ENCODE results near the gene TNIK. TPM values are rescaled to one million over a fixed set of nuclear protein-coding genes. Genes with fewer than 3 reads are reported as not detected.

Gene TNIK
- polyA plus RNA-seq, 1 of the 3 experiments (the other 2 are of a cell fraction) = 19.4 TPM

DNA sequence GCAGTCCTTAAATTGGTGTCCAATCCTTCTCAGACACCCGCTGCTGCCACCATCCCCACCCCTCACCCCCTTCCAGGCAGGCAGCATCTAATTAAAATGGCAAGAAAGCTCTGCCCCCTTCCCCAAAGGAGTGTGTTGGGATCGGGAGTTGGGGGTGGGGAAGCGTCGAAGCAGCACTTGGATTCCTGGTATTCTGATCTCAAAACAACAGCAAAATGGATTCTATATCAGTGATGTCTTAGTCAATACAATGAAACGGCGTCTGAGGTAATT, 1.4 kb downstream of the TNIK start (continued):
- TF ChIP-seq IRF3 (IDR thresholded peaks at IDR 0.05; ENCODE audit: low read depth, low read length) (no peak), TCF12 (IDR thresholded peaks at IDR 0.05) (no peak), POLR2AphosphoS5 (IDR thresholded peaks at IDR 0.05; ENCODE audit: low read depth, low read length) (no peak), NFIC (IDR thresholded peaks at IDR 0.05; ENCODE audit: borderline replicate concordance) (no peak), FOXM1 (IDR thresholded peaks at IDR 0.05; ENCODE audit: low read depth) (no peak)
- TF ChIP-seq, protein P1, sequence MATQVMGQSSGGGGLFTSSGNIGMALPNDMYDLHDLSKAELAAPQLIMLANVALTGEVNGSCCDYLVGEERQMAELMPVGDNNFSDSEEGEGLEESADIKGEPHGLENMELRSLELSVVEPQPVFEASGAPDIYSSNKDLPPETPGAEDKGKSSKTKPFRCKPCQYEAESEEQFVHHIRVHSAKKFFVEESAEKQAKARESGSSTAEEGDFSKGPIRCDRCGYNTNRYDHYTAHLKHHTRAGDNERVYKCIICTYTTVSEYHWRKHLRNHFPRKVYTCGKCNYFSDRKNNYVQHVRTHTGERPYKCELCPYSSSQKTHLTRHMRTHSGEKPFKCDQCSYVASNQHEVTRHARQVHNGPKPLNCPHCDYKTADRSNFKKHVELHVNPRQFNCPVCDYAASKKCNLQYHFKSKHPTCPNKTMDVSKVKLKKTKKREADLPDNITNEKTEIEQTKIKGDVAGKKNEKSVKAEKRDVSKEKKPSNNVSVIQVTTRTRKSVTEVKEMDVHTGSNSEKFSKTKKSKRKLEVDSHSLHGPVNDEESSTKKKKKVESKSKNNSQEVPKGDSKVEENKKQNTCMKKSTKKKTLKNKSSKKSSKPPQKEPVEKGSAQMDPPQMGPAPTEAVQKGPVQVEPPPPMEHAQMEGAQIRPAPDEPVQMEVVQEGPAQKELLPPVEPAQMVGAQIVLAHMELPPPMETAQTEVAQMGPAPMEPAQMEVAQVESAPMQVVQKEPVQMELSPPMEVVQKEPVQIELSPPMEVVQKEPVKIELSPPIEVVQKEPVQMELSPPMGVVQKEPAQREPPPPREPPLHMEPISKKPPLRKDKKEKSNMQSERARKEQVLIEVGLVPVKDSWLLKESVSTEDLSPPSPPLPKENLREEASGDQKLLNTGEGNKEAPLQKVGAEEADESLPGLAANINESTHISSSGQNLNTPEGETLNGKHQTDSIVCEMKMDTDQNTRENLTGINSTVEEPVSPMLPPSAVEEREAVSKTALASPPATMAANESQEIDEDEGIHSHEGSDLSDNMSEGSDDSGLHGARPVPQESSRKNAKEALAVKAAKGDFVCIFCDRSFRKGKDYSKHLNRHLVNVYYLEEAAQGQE (IDR thresholded peaks at IDR 0.05; ENCODE audit: low read depth, low read length) = no peak

GRCh38 chr3:171458071-171458863, 1.9 kb downstream of the TNIK start:
- WGBS (ENCODE audit: low lambda C conversion rate) = 79% methylated on average over 20 of the region's 23 CpGs
- H3K4me3 ChIP-seq (ENCODE audit: low read depth in 2 of 2, low read length in 1 of 2) = peak overlapping the region; percentile 80 to 93
- ChIA-PET CTCF (interaction anchor here (1.0 kb wide), 1 partner anchor 109 kb away, joined by 4 read pairs; no protein-coding TSS in a partner anchor), POLR2A (no interaction called here)
- H3K9ac ChIP-seq = peak overlapping the region; percentile 73; the same call in 1 of the 2 replicates
- H3K9me2 ChIP-seq = no peaks in the 10 kb centered on the region
- DNase-seq = no peak
- H3K9me3 ChIP-seq = no peaks in the 10 kb centered on the region
- peaks cover 0 to 7% of the 10 kb centered on the region in 2 experiments; a peak in 2 of 4 replicates for H3K4me1 ChIP-seq (ENCODE audit: control insufficient read depth in 1 of 2, insufficient read depth in 2 of 2, low read depth in 1 of 2, low read length in 1 of 2)
- no peak overlapping the region for H2AFZ ChIP-seq (ENCODE audit: low read depth)
- H3F3A ChIP-seq (replicated peaks; ENCODE audit: insufficient read depth) = no peaks in the 10 kb centered on the region
- peaks cover 15% of the 10 kb centered on the region for H4K20me1 ChIP-seq (ENCODE audit: insufficient read depth)
- peaks cover 79% of the 10 kb centered on the region for H3K79me2 ChIP-seq (ENCODE audit: insufficient read depth)
- peak overlapping the region; percentile 82 for H3K4me2 ChIP-seq
- peaks cover 0 to 2% of the 10 kb centered on the region in 2 experiments for H3K36me3 ChIP-seq (replicated peaks in 1 of 2; ENCODE audit: control insufficient read depth in 1 of 2, insufficient read depth in 2 of 2, low read length in 1 of 2)
- H3K27me3 ChIP-seq (ENCODE audit: insufficient read depth) = no peaks in the 10 kb centered on the region
- TF ChIP-seq MEF2A (IDR thresholded peaks at IDR 0.05; ENCODE audit: borderline replicate concordance, low read depth) = no peak
- TF ChIP-seq, protein P2, sequence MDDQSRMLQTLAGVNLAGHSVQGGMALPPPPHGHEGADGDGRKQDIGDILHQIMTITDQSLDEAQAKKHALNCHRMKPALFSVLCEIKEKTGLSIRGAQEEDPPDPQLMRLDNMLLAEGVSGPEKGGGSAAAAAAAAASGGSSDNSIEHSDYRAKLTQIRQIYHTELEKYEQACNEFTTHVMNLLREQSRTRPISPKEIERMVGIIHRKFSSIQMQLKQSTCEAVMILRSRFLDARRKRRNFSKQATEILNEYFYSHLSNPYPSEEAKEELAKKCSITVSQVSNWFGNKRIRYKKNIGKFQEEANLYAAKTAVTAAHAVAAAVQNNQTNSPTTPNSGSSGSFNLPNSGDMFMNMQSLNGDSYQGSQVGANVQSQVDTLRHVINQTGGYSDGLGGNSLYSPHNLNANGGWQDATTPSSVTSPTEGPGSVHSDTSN (IDR thresholded peaks at IDR 0.05) = no peak
- TF ChIP-seq, protein P3, sequence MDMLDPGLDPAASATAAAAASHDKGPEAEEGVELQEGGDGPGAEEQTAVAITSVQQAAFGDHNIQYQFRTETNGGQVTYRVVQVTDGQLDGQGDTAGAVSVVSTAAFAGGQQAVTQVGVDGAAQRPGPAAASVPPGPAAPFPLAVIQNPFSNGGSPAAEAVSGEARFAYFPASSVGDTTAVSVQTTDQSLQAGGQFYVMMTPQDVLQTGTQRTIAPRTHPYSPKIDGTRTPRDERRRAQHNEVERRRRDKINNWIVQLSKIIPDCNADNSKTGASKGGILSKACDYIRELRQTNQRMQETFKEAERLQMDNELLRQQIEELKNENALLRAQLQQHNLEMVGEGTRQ (IDR thresholded peaks at IDR 0.05; ENCODE audit: borderline replicate concordance, low read depth, low read length) = no peak
- no peak for TF ChIP-seq TEAD4 (IDR thresholded peaks at IDR 0.05; ENCODE audit: borderline replicate concordance, insufficient read depth)
- TF ChIP-seq YY1 (IDR thresholded peaks at IDR 0.05; ENCODE audit: low read depth) = no peak
- no peak for TF ChIP-seq FOXM1 (IDR thresholded peaks at IDR 0.05; ENCODE audit: low read depth)
- TF ChIP-seq FOXJ3 (CRISPR knock-in tag; IDR thresholded peaks at IDR 0.05) = no peak
- TF ChIP-seq RFX5 (IDR thresholded peaks at IDR 0.05; ENCODE audit: low read length) = no peak
- TF ChIP-seq SMC3 (IDR thresholded peaks at IDR 0.05; ENCODE audit: low read depth, low read length) = no peak
- TF ChIP-seq ELF1 (IDR thresholded peaks at IDR 0.05) = no peak
- TF ChIP-seq TCF12 (IDR thresholded peaks at IDR 0.05) = no peak
- no peak for TF ChIP-seq IRF3 (IDR thresholded peaks at IDR 0.05; ENCODE audit: low read depth, low read length)
- TF ChIP-seq POLR2AphosphoS5 (IDR thresholded peaks at IDR 0.05; ENCODE audit: low read depth, low read length) = no peak
- TF ChIP-seq, protein P1 (IDR thresholded peaks at IDR 0.05; ENCODE audit: low read depth, low read length) = no peak
- no peak for TF ChIP-seq EP300 (IDR thresholded peaks at IDR 0.05; ENCODE audit: borderline replicate concordance in 1 of 2, low read depth in 1 of 2, low read length in 1 of 2)
- peak overlapping the region in 1 of 2 experiments; percentile 73; a peak in 1 of 4 replicates for H3K27ac ChIP-seq (ENCODE audit: low read depth in 2 of 2, low read length in 1 of 2)
